Ectodermal cell (in vitro differentiated cells): ENCODE data around the gene GNG2.

Source experiments
- H3K27ac ChIP-seq: 2 replicates; pipeline ENCODE4 v1.7.0; 2013; ENCODE audit warnings: mild to moderate bottlenecking, low read depth, low read length; ENCODE audit not compliant: insufficient read depth, poor library complexity, severe bottlenecking
- H3K27me3 ChIP-seq: 2 replicates; pipeline ENCODE4 v1.7.0; 2013; ENCODE audit warnings: mild to moderate bottlenecking, low read length; ENCODE audit not compliant: insufficient read depth, control insufficient read depth, poor library complexity, severe bottlenecking
- H3K36me3 ChIP-seq: one replicate; pipeline ENCODE4 v1.7.0; 2013; ENCODE audit warnings: low read length; ENCODE audit not compliant: control insufficient read depth, insufficient read depth
- H3K4me1 ChIP-seq: one replicate; pipeline ENCODE4 v1.7.0; 2013; ENCODE audit warnings: low read length; ENCODE audit not compliant: control insufficient read depth, insufficient read depth
- H3K4me3 ChIP-seq: 2 replicates; pipeline ENCODE4 v1.7.0; 2013; ENCODE audit warnings: low read depth, low read length, control low read depth; ENCODE audit not compliant: insufficient read depth
- H3K9me3 ChIP-seq: 2 replicates; pipeline ENCODE4 v1.7.0; 2013; ENCODE audit warnings: mild to moderate bottlenecking, low read length, moderate library complexity; ENCODE audit not compliant: control insufficient read depth
- WGBS, 2 experiments: methylation state at CpG; one replicate each; pipeline ENCODE4 v1.1.7; 2013; ENCODE audit warnings: missing lambda C conversion rate in 2 of 2; 5-methylcytosine and 5-hydroxymethylcytosine counted together

The GNG2 gene

GRCh38 chr14:52000696-52001095 is 140.3 kb downstream of the GNG2 start:
- H3K27me3 ChIP-seq = no peaks in the 10 kb centered on the region
- no peaks in the 10 kb centered on the region for H3K9me3 ChIP-seq
- H3K36me3 ChIP-seq = peaks cover 34% of the 10 kb centered on the region
- WGBS, 2 experiments = 95 to 100% methylated on average over 2 to 3 of the region's 3 CpGs
- H3K4me1 ChIP-seq = no peaks in the 10 kb centered on the region
- no peak overlapping the region for H3K27ac ChIP-seq
- no peak overlapping the region for H3K4me3 ChIP-seq

DNA sequence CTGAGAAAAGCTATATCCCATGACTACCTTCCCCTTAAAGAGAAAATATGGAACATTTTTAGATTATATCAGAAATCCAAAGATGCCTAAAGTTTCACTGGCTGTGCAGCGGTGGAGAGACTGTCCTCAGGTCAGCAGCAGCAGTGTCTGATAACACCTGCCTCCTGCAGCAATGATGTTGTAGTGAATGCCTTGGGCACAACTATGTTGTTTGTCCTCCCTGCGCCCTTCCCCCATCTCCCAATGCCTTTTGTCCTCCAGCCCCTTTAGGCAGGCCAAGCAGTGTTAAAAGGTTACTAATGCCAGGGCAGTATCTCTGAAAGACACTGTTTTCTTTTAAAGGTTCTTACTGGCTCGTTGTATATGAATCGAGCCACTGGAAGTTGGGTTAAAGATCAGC is 142.1 kb downstream of the GNG2 start:
- H3K27me3 ChIP-seq = no peaks in the 10 kb centered on the region
- no peak overlapping the region for H3K4me3 ChIP-seq
- H3K36me3 ChIP-seq = peaks cover 44% of the 10 kb centered on the region
- 89 to 92% methylated on average over 2 to 4 of the region's 4 CpGs for WGBS, 2 experiments
- H3K27ac ChIP-seq = no peak overlapping the region
- no peaks in the 10 kb centered on the region for H3K4me1 ChIP-seq
- no peaks in the 10 kb centered on the region for H3K9me3 ChIP-seq

GRCh38 chr14:52003324-52003723 is 142.9 kb downstream of the GNG2 start:
- no peak overlapping the region for H3K27ac ChIP-seq
- no peaks in the 10 kb centered on the region for H3K4me1 ChIP-seq
- no peaks in the 10 kb centered on the region for H3K9me3 ChIP-seq
- peaks cover 43% of the 10 kb centered on the region for H3K36me3 ChIP-seq
- no peak overlapping the region for H3K4me3 ChIP-seq
- H3K27me3 ChIP-seq = no peaks in the 10 kb centered on the region
- WGBS, 2 experiments = 96 to 100% methylated on average over 3 of the region's 3 CpGs

GRCh38 chr14:52005625-52006024 is 145.2 kb downstream of the GNG2 start:
- H3K9me3 ChIP-seq = no peaks in the 10 kb centered on the region
- H3K36me3 ChIP-seq = peaks cover 42% of the 10 kb centered on the region
- no peaks in the 10 kb centered on the region for H3K27me3 ChIP-seq
- H3K4me1 ChIP-seq = no peaks in the 10 kb centered on the region
- H3K4me3 ChIP-seq = no peak overlapping the region
- WGBS, 2 experiments = 93 to 100% methylated on average over 2 of the region's 2 CpGs
- H3K27ac ChIP-seq = no peak overlapping the region

GRCh38 chr14:52006361-52006760 is 145.9 kb downstream of the GNG2 start:
- H3K4me1 ChIP-seq = no peaks in the 10 kb centered on the region
- no peaks in the 10 kb centered on the region for H3K9me3 ChIP-seq
- H3K36me3 ChIP-seq = peaks cover 38% of the 10 kb centered on the region
- H3K4me3 ChIP-seq = no peak overlapping the region
- no peaks in the 10 kb centered on the region for H3K27me3 ChIP-seq
- 100% methylated on average over 3 of the region's 3 CpGs for WGBS, 2 experiments
- H3K27ac ChIP-seq = no peak overlapping the region

DNA sequence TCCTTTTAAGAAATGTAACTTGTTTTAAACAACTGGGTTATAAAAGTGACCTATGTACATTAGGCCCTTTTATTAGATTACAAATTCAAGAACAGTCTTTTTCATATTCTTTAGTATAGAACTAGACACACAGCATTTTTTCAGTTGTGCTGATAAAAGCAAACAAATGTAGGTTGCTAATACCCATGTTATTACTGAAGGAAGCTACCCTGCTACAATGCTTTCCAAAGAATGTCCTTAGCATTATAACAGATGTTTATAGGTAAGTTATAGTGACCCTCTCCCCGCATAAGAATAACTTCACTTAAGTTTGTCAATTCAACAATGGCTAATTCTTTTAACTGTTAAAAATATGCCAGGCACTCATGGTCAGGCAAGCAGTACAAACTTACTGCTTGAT is 146.8 kb downstream of the GNG2 start:
- no peak overlapping the region for H3K27ac ChIP-seq
- no peaks in the 10 kb centered on the region for H3K4me1 ChIP-seq

DNA sequence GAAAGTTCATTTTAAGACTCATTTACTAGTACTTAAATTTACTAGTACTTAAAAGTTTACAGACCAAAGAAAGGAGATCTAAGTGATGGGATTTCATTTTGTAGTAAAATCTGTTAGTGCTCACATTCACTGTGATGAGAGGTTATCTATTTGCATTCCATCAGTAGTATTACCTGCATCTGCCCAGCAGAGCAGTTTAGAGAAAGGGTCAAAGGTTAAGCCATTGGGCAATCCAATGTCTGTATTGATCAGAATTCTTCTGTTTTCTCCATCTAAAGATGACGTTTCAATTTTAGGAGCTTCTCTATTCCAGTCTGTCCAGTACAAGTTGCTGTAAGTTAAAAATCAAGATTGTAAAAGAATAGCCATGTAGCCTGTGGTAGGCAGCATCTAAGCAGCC is 147.2 kb downstream of the GNG2 start:
- Histone ChIP-seq H3K4me3 (no peak overlapping the region), H3K27me3 (no peaks in the 10 kb centered on the region), H3K4me1 (no peaks in the 10 kb centered on the region), H3K9me3 (no peaks in the 10 kb centered on the region), H3K36me3 (peaks cover 31% of the 10 kb centered on the region), H3K27ac (no peak overlapping the region)
- WGBS, 2 experiments = 89 to 100% methylated on average over 1 of the region's 1 CpG

More for the DNA sequence above, 146.8 kb downstream of the GNG2 start:
- WGBS, 2 experiments = 93 to 100% methylated on average over 1 of the region's 1 CpG
- Histone ChIP-seq H3K27me3 (no peaks in the 10 kb centered on the region), H3K36me3 (peaks cover 35% of the 10 kb centered on the region), H3K4me3 (no peak overlapping the region), H3K9me3 (no peaks in the 10 kb centered on the region)

GRCh38 chr14:52008136-52008535 is 147.7 kb downstream of the GNG2 start:
- Histone ChIP-seq H3K36me3 (peaks cover 31% of the 10 kb centered on the region), H3K4me3 (no peak overlapping the region), H3K9me3 (no peaks in the 10 kb centered on the region), H3K4me1 (no peaks in the 10 kb centered on the region), H3K27me3 (no peaks in the 10 kb centered on the region), H3K27ac (no peak overlapping the region)
- 95% methylated on average over 4 of the region's 4 CpGs for WGBS, 2 experiments

DNA sequence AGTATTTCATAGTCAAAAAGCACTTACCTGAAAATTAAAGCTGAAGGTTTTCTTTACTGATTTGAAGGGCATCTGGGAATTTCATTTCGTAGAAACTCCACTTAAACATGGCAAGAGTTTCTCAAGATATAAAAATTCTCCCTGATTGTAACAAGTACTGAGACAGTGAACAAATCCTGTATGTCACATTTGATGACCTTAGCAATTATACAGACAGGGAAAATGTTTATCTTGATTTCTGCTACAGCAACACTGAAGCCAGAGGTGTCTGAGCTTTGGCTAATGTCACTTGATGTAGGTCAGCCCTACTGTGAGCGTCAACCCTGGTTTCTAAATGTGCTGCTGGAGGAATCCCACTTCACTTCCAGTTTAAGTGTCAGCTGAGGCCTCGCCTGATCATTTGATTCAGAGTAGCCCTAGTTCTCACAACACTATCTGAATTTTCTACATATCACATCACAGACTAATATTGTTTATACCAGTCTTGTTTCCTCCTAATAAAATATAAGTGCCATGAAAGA is 149.8 kb downstream of the GNG2 start:
- no peaks in the 10 kb centered on the region for H3K9me3 ChIP-seq
- H3K27ac ChIP-seq = no peak overlapping the region
- H3K4me1 ChIP-seq = peaks cover 4% of the 10 kb centered on the region
- H3K4me3 ChIP-seq = no peak overlapping the region
- no peaks in the 10 kb centered on the region for H3K27me3 ChIP-seq
- H3K36me3 ChIP-seq = peaks cover 15% of the 10 kb centered on the region
- 98 to 99% methylated on average over 3 of the region's 3 CpGs for WGBS, 2 experiments

DNA sequence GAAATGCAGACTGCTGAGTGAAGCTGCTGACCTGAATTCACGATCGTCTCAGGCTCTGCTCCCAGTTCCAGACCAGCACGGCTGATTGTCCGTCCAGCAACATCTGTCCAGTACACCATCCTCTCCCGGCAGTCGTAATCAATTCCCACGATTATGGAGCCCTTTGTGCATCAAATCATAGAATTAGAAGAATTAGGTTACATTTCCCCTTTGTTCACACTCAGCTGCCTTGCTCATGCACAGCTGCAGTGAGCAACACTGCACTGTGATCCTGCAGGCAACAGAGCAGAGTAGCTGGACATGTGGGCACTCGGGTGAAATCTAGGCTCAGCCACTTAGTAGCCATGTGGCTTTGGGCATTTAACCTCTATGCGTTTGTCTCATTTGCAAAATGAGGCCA is 151.1 kb downstream of the GNG2 start:
- Histone ChIP-seq H3K4me1 (peaks cover 8% of the 10 kb centered on the region), H3K4me3 (no peak overlapping the region), H3K9me3 (no peaks in the 10 kb centered on the region), H3K36me3 (peaks cover 2% of the 10 kb centered on the region), H3K27me3 (no peaks in the 10 kb centered on the region), H3K27ac (no peak overlapping the region)
- 95 to 96% methylated on average over 9 of the region's 9 CpGs for WGBS, 2 experiments

GRCh38 chr14:52012635-52013034 is 152.2 kb downstream of the GNG2 start:
- 79 to 87% methylated on average over 4 of the region's 4 CpGs for WGBS, 2 experiments
- no peak overlapping the region for H3K4me3 ChIP-seq
- H3K27me3 ChIP-seq = no peaks in the 10 kb centered on the region
- H3K36me3 ChIP-seq = no peaks in the 10 kb centered on the region
- peaks cover 8% of the 10 kb centered on the region for H3K4me1 ChIP-seq
- H3K27ac ChIP-seq = peak overlapping the region; percentile 4
- no peaks in the 10 kb centered on the region for H3K9me3 ChIP-seq
